ENCODE data around the gene TTLL11.

The TTLL11 gene

DNA sequence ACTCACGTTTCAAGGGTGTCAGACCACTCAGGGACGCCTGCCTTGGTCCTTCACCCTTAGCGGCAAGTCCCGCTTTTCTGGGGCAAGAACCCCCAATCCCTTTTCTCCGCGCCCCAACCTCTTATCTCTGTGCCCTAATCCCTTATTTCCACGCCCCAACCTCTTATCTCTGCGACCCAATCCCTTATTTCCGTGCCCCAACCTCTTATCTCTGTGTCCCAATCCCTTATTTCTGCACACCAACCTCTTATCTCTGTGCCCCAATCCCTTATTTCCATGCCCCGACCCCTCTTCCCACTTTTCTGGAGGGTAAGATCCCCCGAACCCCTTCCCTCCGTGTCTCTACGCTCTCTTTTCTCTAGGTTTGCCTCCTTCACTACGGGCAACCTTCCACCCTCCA, 302.3 kb downstream of the TTLL11 start:
- TF ChIP-seq, protein P1, sequence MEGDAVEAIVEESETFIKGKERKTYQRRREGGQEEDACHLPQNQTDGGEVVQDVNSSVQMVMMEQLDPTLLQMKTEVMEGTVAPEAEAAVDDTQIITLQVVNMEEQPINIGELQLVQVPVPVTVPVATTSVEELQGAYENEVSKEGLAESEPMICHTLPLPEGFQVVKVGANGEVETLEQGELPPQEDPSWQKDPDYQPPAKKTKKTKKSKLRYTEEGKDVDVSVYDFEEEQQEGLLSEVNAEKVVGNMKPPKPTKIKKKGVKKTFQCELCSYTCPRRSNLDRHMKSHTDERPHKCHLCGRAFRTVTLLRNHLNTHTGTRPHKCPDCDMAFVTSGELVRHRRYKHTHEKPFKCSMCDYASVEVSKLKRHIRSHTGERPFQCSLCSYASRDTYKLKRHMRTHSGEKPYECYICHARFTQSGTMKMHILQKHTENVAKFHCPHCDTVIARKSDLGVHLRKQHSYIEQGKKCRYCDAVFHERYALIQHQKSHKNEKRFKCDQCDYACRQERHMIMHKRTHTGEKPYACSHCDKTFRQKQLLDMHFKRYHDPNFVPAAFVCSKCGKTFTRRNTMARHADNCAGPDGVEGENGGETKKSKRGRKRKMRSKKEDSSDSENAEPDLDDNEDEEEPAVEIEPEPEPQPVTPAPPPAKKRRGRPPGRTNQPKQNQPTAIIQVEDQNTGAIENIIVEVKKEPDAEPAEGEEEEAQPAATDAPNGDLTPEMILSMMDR (conservative IDR thresholded peaks at IDR 0.05; ENCODE audit: low read depth, low read length), result no peak
- H3K4me3 ChIP-seq (ENCODE audit: low read depth, low read length), result no peak overlapping the region
- DNase-seq (ENCODE audit: low read depth), result no peak

DNA sequence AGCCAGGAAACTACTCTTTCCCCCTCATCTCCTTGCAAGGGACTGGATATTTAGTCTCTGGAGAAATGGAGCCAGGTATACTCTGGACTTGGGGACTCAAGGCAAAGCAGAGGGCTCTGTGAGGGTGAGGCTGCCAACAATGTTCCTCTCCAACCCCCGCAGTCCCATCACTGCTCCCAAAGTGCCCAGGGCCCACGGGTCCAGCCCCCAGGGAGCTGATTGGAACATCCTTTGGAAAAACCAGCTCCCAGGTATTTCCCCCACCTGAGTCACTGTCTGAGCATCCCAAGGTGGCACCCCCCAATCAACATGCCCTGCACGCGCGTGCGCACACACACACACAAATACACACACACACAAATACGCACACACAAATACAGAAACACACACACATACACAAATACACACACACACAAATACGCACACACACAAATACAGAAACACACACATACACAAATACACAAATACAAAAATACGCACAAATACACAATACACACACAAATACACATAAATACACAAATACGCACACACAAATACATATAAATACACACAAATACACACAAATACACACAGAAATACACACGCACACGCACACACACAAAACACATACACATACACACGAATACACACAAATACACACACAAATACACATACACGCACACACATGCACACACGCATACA, 304.3 kb downstream of the TTLL11 start:
- TF ChIP-seq, protein P1 (conservative IDR thresholded peaks at IDR 0.05; ENCODE audit: low read depth, low read length), result no peak
- no peak overlapping the region for H3K4me3 ChIP-seq (ENCODE audit: low read depth, low read length)
- no peak for DNase-seq (ENCODE audit: low read depth)

DNA sequence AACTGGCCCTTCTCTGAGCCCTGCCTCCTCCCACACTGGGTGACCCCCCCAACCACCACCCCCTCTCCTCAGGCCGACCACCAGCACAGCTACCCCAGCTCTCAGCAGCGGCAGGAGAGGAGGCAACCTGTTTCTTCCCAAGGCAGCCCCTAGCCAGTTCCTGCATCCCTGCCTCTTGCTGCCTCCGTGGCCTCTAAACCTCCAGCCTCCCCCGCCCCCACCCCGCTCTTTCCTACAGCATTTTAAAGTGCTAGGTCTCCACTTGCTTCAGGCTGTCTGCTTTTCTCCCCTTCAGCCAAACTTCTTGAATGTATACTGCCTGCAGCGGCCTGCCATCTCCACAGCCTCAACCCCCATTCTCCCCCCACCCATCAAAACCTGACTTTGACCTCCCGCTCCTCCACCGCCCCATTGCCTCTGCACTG, 306.1 kb downstream of the TTLL11 start:
- TF ChIP-seq, protein P1 (conservative IDR thresholded peaks at IDR 0.05; ENCODE audit: low read depth, low read length), result no peak
- DNase-seq (ENCODE audit: low read depth), result no peak
- no peak overlapping the region for H3K4me3 ChIP-seq (ENCODE audit: low read depth, low read length)

DNA sequence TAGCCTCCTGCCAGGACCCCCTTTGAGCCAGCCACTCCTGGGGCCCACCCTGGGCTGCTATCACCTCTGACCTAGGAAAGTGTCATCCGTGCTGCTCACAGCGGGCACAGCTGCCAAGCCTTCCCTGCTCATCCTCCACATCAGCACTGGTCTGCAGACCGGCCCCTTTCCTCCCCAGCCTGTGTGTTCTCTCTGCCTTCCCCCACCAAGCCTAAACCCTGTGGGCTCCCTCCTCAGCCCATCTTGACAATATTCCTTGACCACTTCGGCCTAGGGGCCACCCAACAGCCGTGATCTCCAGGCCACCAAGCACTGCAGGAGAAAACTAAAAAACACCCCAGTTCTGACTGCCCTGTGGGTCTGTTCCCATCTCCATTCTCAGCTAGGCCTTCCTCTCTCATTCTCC, 306.6 kb downstream of the TTLL11 start:
- TF ChIP-seq, protein P1 (conservative IDR thresholded peaks at IDR 0.05; ENCODE audit: low read depth, low read length), result no peak
- no peak for DNase-seq (ENCODE audit: low read depth)
- no peak overlapping the region for H3K4me3 ChIP-seq (ENCODE audit: low read depth, low read length)

DNA sequence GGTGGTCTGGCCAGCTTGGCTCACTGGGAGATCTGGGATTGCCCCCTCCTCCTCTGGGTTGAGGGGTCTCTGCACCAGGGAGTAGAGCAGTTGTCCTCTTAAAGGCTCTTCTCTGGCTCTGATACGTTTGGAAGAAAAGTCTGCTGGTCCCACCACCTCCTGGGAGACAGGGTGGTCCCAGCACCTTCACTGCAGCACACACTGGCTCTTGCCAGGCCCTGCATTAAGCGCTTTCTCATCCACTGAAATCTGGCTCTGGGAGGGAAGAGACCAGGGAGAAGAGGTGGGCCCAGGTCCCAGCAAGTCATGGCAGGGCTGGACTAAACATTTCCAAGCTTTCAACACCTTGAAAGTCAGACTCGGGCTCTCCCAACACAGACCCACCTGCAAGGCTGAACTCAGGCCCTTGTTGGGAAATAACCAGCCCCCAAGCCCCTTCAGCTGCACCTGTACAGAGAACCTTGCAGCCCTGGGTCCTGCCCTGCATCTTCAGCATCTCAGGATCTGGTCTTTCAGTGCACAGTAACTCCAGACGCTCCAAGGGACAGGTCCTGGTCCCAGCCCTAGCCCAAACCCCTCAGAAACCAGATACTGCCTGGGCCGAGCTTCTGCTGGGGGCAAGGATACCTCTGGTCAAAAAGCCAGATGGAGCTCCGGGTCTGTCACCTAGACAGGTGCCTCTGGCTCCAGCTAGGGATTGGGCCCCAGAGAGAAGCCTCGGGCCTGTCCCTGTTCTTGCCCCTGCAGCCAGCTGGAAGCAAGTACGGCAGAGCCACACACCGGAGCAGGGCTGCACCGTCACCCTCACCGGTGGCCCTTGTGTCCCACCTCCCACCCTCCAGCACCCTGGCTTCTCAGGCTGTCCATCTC, 307.2 kb downstream of the TTLL11 start:
- DNase-seq (ENCODE audit: low read depth), result no peak
- TF ChIP-seq, protein P1 (conservative IDR thresholded peaks at IDR 0.05; ENCODE audit: low read depth, low read length), result no peak
- H3K4me3 ChIP-seq (ENCODE audit: low read depth, low read length), result no peak overlapping the region

DNA sequence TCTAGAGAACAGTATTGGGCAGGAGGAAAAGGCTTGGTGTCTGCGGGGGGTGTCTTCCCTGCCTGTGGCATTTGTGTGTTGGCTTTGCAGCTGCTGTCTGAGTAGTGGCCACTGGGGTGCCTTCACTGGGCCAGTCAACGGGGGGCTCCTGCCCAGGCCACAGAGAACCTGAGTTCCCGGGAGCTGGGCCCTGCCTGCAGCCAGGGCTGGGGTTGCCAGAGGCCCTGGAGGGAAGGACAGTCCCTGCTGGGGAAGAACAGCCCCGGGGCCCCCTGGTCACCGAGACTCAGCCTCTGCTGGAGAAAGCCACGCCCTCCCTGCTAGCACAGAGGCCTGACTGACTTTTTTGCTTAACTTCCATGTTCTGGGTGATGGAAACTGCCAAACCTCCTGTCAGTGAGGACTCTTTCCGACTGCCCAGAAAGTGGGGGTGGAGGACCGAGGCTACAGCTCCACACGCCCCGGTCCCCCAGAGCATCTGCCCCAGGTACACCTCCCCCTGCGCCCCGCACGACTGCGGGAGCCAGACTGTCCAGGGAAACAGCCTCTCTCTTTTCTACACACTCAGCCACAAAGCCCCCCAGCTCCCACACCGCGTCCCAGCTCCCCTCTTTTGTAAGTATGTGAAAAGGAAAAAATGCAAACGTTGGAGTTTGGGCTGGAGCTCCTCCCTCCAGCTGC, 308.2 kb downstream of the TTLL11 start:
- TF ChIP-seq, protein P1 (conservative IDR thresholded peaks at IDR 0.05; ENCODE audit: low read depth, low read length), result peak; percentile 34
- no peak overlapping the region for H3K4me3 ChIP-seq (ENCODE audit: low read depth, low read length)
- no peak for DNase-seq (ENCODE audit: low read depth)
